Activated CD8-positive, alpha-beta memory T cell treated with anti-CD3 and anti-CD28 coated beads for 1 hour (primary cell): ENCODE results near the gene ATRN.

Experiments used
- DNase-seq, 2 donors: peaks; one replicate each; pipeline ENCODE4 v3.0.0-alpha.2; 2020; ENCODE audit warnings: low read depth in 1 of 2; ENCODE audit errors: extremely low read depth in 1 of 2

The ATRN gene

GRCh38 chr20:3673221-3674070 lies 202.6 kb downstream of the ATRN start:
- DNase-seq: no peak

- DNase-seq: no peak
Observed at GRCh38 chr20:3674447-3674846, 203.6 kb downstream of the ATRN start.

DNA sequence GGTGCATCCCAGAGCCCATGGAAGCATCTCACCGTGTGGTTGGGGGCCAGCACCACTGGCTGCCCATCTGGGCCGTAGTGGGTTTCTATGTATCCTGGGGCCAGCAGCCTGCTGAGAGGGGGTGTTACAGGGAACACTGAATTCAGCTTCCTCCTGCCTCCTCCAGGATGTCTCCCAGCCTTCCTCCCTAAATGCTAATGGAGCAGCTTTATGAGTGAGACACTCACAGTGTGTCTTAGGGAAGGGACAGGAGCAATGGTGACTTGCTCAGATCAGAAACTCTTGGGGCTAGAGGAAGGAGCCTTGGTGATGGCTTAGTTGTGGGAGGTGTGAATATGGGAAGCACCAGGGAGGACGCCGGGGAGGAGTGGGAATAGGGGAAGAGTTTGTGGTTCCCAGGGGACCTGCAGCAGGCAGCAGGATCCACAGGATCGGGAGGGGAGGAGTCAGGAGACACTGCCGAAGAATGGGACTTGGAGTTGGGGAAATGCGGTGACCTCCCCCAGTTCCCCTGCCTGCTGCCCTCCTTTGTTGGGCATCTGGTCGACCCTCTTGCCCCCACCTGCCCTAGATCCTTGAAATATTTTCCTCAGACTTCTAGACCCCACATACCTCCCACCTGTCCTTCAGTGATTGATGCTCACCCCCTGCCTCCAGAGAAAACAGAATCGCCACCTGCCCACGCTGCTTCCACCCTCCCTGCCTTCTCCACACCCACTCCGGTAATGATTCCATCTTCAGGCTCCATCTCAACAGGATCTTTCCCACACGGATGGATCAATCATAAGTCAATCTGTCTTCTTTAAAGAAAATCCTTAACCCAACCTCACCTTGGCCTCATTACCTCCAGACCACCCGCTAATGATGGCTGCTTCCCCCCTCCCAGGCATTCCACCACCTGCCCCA lies 204.4 kb downstream of the ATRN start:
- DNase-seq: no peak

DNA sequence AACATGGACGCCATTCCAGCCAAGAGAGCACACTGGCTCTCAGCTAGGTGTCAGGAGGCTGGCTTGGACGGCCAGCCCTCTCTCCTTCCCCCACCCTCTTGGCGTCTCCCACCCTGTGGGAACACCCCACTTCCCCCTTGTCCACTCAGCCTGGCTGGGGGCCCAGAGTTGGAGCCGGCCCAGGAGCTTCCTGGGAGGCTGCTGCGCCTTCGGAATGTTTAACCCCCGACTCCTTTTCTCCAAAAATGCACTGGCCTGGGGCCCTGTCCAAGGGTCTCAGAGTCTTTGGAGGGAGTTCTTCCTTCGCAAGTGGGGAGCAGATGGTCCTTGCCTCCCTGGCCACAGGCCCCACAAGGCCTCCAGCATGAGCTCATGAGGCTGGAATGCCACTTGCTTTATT lies 206.9 kb downstream of the ATRN start:
- DNase-seq: no peak

DNA sequence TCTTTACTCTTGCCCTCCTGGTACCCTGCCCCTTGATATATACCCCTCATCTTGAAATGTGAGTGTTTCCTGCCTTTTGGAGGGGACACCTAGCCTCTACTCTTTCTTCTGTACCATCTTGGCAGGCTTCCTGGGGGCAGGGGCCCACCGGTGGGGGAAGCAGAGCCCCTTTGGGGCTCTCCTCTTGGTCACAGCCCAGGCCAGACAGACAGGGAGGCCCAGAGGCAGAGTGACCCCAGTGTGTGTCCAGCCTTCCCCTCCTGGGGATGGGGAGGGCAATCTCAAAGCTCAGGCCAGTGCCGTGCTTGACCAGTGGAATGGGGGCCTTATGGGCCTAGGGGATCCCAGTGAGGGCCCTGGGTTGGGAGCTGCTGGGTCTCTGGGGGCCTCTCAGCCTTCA lies 207.4 kb downstream of the ATRN start:
- no peak for DNase-seq

- DNase-seq: no peak
Observed at GRCh38 chr20:3678856-3679720, 208.3 kb downstream of the ATRN start.

DNA sequence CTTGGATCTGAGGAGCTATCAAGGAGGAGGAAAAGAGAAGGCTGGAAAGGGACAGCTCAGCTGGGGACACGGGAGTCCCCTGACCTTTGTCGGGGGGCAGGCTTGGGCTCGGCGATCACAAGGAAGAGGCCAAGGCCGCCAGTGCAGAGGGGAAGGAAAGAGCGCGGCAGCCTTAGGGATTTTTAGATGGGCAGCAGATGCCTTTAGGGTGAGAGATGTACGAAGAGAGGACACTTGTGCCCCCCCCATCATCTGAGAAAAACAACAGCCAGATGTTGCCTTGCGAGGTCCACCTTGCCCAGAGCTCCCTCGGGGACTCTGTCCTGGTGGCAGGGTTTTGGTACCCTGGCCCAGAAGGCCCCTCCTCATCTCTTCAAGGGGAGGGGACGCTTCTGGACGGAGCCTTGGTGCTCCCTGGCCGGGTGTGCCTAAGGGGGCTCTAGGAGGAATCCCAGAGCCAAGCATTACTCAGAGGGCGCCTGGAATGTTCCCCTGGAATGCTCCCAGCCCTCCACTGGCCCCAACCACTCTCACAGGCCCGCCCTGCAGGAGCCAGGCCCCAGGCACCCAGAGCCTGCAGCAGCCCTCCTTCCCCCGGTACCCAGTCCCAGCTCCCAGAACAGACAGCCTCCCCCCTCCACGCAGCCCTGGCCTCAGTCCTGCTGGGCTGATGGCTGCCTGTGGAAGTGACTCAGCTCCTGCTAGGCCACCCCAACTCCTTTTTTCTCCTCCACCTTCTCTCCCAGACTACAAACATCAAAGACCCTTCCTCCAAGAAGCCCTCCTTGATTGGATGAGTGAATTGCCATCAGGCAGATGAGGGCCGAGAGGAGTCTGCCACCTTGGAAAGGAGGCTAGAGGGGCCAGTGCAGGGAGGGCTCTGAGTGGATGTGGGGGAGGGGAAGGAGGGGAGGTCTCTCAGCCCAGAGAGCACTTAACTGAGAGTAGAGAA lies 209.2 kb downstream of the ATRN start:
- no peak for DNase-seq

- no peak for DNase-seq
Observed at GRCh38 chr20:3680701-3681351, 210.0 kb downstream of the ATRN start.

DNA sequence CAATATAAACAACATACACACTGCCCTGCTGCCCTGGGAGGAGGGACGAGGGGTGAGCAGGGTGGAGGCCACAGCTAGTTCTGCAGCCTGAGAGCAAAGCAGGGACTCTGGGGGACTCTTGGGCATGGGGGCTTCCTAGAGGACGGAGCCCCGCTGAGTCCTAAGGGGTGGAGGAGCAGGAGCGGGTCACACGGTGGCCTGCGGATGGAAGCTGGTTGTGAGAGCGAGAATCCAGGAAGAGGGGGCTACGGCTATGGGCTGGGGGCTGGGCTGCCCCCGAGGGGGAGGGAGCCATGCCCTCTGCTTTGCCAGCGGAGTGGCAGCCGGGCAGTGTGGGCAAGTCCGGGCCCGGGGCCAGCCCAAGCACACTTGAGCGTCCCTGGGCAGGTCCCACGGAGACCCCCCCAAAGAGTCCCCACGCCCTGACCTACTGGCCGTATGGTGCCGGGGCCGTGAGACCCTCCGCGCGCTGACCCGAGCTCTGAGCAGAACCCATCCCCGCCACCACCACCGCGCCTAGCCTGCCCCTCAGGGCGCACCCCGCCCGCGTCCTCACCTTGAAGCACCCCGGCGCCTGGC lies 210.6 kb downstream of the ATRN start:
- no peak for DNase-seq

GRCh38 chr20:3681931-3682781 lies 211.3 kb downstream of the ATRN start, which contains the start of gene ADAM33:
ADAM33 (minus strand) TSS chr20:3682010; CDS start chr20:3682004, 6 bp downstream.
- DNase-seq: no peak

DNA sequence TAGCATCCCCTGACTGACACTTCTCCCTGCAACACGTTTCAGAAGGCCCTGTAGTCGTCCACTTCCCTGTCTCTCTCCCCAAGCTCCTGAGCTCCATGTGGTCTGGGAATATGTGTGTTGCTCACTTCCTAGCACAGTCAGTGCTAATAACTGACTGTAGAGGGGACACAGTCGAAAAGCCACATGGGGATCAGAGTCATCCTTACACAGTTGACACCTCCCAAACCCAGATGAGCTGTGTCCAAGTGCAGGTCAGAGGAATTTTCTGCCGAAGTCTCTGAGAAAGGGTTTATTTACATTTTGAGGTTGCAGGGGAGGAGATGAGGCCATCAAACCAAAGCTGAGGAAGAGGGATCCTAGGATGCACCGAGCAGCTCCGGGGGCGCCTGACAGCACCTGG lies 214.5 kb downstream of the ATRN start:
- no peak for DNase-seq

DNA sequence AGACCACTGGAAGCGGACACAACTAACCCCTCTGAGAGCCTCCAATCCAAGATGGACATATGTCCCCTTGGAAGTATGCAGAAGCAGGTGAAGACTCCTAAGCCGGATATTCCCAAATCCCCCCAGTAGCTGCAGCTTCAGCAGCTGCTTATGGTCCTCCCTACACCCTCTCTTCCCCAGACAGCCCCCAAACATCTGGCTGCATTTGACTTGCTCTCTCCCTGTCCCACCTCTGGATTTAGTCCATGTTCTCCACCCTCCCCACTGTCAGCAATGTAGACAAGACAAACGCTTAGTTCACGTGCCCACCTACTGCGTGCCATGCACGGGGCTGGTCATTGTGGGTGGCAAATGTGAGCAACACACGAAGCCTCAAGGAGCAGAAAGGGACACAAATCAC lies 215.6 kb downstream of the ATRN start:
- DNase-seq: no peak

GRCh38 chr20:3686867-3687321 lies 216.1 kb downstream of the ATRN start:
- no peak for DNase-seq

GRCh38 chr20:3687655-3688054 lies 216.8 kb downstream of the ATRN start:
- DNase-seq: no peak

DNA sequence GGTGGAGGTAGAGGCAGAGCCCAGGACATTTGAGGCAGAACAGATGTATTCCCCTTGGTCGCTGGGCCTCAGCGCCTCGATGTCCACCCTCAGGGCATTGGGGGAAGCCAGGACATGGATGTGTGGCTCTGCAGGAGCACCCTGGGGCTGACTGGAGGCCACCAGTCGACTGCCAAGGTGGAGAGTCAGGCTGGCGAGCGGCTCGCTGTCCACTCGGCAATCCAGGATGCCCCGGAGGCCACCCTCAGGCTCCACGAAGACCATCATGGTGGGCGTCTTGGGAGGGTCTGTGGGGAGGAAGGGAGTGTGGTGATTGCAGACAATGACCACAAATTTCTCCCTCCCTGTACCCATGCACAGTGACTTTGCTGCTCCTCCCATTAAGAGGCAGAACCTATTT lies 219.2 kb downstream of the ATRN start:
- no peak for DNase-seq

GRCh38 chr20:3690413-3690812 lies 219.6 kb downstream of the ATRN start:
- no peak for DNase-seq

- DNase-seq: no peak
Observed at GRCh38 chr20:3691306-3691705, 220.5 kb downstream of the ATRN start.

DNA sequence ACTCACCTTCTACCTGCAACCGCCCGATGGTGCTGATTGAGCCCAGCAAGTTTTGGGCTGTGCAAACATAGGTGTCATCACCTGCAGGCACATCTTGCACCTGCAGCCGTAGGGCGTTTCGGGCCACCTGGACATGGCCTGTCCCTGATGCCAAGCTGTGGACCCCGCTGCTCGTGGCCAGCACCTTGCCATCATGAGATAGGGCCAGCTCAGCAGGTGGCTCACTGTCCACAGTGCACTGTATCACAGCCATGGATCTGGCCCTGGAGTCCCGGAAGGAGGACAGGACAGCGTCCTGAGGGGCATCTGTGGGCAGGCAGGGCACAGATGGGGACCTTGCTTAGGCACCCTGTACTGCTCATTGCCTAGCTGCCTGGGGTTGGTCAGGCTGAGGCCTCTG lies 221.1 kb downstream of the ATRN start:
- DNase-seq: no peak
